GM12874 (cell line): ENCODE results near the gene PLEKHM2.

Source experiments
- TF ChIP-seq, protein P1 (sequence below): IDR thresholded peaks from 2 replicates; pipeline ENCODE4 v1.5.1; 2011; ENCODE audit warnings: low read depth, mild to moderate bottlenecking, control low read depth, low read length, moderate library complexity; ENCODE audit not compliant: insufficient read depth

PLEKHM2 gene

DNA sequence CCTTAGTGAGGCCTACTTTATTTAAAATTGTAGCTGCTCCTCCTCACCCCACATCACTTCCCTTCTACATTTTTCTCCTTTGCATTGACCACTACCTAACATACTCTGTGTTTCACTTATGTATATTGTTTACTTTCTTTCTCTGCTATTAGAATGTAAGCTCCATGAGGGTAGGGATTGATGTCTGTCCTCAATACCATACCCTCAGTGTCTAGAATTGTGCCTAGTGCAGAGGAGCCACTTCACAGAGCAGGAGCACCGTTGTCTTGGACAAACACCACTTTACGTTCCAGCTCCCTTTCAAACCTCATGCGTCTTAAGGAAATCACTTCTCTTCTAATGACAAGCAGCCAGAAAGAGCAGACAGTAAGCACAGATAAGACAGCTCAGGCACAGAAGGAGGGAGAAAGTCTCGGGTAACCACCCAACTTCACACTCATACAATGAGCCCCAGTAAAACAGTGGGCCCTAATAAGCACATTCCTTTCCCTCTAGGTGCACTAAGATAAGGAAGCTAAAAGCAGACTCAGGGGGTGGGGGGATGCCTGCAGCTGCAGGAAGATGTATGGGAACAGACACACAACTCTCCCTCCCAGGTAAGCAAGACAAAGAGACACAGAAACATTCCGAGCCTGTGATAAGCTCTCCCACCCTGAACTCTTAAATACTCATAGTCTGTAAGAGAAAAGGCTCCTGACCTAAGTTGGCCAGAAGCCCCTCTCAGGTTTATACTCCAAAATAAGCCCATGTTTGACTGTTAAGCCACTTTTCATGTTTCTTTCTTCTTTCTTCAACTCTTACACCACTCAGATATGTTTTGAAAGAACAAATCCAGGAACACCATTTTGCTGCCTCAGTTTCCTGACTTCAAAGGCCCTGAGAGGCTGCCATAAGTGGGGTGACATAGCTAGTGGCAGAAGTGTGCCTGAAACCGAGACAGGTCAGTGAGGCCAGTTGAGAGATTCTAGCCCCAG, 7.1 kb upstream of the PLEKHM2 start:
- TF ChIP-seq, protein P1, sequence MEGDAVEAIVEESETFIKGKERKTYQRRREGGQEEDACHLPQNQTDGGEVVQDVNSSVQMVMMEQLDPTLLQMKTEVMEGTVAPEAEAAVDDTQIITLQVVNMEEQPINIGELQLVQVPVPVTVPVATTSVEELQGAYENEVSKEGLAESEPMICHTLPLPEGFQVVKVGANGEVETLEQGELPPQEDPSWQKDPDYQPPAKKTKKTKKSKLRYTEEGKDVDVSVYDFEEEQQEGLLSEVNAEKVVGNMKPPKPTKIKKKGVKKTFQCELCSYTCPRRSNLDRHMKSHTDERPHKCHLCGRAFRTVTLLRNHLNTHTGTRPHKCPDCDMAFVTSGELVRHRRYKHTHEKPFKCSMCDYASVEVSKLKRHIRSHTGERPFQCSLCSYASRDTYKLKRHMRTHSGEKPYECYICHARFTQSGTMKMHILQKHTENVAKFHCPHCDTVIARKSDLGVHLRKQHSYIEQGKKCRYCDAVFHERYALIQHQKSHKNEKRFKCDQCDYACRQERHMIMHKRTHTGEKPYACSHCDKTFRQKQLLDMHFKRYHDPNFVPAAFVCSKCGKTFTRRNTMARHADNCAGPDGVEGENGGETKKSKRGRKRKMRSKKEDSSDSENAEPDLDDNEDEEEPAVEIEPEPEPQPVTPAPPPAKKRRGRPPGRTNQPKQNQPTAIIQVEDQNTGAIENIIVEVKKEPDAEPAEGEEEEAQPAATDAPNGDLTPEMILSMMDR, result no peak

DNA sequence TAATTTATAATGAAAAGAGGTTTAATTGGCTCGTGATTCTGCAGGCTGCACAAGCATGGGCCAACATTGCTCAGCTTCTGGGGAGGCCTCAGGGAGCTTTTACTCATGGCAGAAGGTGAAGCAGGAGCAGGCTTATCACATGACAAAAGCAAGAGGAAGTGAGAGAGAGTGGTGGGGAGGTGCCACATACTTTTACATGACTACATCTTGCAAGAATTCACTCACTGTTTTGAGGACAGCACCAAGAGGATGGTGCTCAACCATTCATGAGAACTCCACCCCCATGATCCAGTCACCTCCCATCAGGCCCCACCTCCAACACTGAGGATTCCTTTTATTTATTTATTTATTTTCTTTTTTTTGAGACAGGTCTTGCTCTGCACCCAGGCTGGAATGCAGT, 5.5 kb upstream of the PLEKHM2 start:
- TF ChIP-seq, protein P1, result no peak

DNA sequence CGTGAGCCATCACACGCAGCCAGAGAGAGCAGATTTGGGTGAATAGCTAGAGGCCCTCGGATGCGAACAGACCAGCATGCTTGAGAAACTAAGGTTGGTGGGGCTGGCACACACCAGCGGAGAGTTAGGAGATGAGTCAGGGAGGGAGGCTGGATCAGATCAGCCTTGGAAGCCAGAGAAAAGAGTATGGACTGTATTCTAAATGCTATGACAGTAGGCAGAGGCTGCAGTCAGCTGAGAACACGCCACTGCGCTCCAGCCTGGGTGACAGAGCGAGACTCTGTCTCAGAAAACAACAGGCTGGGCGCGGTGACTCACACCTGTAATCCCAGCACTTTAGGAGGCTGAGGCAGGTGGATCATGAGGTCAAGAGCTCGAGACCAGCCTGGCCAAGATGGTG, 4.0 kb upstream of the PLEKHM2 start:
- TF ChIP-seq, protein P1, result no peak

DNA sequence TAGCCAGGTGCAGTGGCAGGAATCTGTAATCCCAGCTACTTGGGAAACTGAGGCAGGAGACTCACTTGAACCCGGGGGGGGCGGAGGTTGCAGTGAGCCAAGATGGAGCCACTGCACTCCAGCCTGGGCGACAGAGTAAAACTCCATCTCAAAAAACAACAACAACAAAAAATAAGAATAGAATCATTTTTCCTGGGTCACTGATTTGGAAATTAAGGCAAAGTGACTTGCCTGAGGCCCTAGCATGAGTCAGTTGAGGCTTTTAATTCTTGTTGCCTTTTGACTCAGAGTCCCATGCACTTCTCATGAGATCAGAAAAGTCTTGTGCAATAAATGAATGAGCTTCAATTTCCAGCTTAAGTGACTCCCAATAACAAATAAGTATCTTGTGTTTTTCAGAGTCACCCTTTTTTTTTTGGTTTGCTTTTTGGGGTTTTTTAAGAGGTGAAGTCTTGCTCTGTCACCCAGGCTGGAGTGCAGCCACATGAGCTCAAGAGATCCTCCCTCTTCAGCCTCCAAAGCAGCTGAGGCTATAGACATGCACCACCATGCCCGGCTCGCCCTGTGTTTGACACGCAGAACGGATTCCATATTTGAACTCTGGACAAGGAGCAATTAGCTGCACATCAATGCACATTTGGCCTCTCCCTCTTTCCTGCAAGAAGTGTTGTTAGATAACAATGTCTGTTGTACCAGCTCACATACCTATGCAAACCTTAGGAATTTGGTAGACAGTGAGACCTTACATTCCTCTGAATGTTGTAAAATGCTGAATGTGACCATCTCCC, 3.4 kb upstream of the PLEKHM2 start:
- TF ChIP-seq, protein P1, result no peak

DNA sequence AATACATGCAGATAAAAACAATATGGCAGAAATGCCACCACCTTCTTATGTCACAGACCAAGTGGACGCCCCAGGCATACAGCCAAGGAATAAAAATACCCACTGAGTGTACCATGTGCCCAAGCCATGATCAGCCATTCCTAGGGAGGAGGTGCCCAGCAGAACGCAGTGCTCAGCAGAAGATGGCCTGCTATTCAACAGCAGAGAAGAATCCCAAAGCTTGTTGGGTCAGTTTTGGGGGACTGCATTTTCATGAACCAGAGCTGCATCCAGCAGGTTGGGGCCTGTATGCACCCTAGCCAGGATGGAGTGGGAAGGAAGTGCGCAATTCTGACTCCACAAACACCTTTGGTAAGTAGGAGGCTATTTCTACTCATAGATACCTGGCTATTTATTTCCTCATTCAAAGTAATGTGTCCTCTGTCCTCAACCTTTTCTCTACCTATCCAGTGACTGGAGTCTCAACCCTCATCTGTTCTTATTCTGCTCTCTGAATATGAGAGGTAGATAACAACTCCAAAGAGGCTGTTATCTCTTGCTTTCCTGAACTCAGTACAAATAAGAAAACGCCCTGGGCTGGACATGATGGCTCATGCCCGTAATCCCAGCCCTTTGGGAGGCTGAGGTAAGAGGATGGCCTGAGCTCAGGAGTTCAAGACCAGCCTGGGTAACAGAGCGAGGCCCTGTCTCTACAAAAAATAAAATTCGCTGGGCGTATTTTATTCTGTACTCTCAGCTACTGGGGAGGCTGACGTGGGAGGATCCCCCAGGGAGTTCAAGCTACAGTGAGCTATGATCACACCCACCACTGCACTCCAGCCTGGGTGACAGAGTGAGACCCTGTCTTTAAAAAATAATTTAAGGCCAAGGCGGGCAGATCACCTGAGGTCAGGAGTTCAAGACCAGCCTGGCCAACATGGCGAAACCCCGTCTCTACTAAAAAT, 2.5 kb upstream of the PLEKHM2 start:
- TF ChIP-seq, protein P1, result no peak

DNA sequence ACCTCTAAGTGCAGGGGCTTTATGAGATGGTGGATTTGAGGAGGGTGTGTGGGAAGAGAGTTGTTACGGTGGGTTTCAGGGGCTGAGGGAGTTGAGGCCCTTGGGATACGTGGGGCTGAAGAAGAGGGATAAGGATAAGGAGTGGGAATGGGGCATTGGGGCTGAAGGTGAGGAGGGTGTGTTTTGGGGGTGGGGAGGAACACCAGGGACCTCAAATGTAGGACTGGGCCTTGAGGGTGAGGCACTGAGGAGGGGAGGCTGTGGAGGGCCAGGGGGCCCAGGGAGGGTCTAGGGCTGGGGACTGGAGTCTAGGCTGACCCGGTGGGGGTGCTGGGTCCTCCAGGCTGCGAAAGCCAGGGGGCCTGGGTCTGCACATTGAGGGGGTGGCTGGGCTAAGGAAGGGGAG, 1.2 kb upstream of the PLEKHM2 start:
- TF ChIP-seq, protein P1, result no peak
